Uterine smooth muscle cell (primary cell): ENCODE measurements around the gene PRKAR2A. TPM values are rescaled to one million over a fixed set of nuclear protein-coding genes. Genes with fewer than 3 reads are reported as not detected.

Source experiments
- total RNA-seq: library from RNA; depleted of rRNA; stranded (reverse); fragments of >200 nt; gene quantifications from 2 replicates; pipeline ENCODE4 v1.2.3, GENCODE V29; 2014

The PRKAR2A gene
- total RNA-seq, result 30.2 and 82.2 TPM in 2 replicates

DNA sequence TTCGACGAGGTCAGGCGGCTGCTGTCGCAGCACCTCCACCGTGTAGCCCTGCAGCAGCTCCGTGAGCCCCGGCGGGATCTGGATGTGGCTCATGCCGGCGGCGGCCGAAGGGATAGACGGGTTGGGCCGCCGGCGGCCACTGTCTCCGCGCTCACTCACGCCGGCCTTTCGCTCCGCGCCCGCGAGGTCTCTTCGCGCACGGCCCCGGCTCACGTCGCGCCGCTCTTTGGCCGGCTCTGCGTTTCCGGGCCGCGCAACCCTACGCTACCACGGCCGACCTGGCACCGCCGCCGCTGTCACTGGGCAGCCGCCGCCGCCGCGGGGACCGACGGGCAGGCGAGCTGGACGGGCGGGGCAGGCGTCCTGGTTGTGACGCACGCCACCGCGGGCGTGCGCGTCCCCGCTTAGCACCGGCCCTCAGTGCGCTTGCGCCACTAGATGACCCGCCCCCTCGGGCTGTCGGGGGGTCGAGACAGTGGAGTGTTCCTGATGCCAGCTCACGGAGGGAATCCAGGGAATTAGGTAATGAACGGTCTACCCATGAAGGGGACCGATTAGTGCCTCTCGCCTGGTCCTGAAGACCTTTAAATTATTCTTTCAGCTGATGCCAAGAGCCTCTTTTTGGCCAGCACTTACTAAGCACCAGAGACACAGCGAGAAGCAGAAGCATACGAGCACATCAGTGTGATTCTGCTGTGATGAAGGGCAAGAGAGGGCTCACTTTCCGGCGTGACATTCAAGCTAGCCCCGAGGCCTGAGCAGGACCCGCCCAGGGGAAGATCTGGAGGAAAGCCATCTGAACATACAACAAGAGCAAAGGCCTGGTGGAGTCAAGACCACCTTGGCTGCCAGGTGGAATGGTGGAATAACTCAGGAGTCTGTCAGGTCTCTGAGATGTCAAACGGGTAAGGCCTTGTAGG, at the start of gene PRKAR2A:
Gene PRKAR2A (minus strand): TSS at position 371 of the 920 bp plus-strand sequence. CDS start 278 bp downstream, at position 93.

GRCh38 chr3:48716982-48717746, 130.5 kb downstream of the PRKAR2A start, which contains the start of gene IP6K2:
Gene IP6K2 (minus strand): TSS chr3:48717221. CDS start chr3:48695291, 21,930 bp downstream.

Other genes with a start within 250 kb of the PRKAR2A start
- gene UQCRC1, start 238.2 kb downstream of the PRKAR2A start, total RNA-seq, result 414 and 596 TPM in 2 replicates
- not detected in 2 replicates for gene TMEM89, start 226.1 kb downstream of the PRKAR2A start, total RNA-seq
- gene SLC26A6, start 212.4 kb downstream of the PRKAR2A start, total RNA-seq, result 24.5 and 35.4 TPM in 2 replicates
- gene CELSR3, start 185.0 kb downstream of the PRKAR2A start, total RNA-seq, result 0.89 and 1.00 TPM in 2 replicates
- 11.5 and 14.6 TPM in 2 replicates for gene NCKIPSD, start 162.0 kb downstream of the PRKAR2A start, total RNA-seq
- 38.3 and 40.7 TPM in 2 replicates for gene IP6K2, start 130.7 kb downstream of the PRKAR2A start, total RNA-seq
- gene SLC25A20, start 51.0 kb upstream of the PRKAR2A start, total RNA-seq, result 19.9 and 21.8 TPM in 2 replicates
- gene ARIH2, start 71.0 kb upstream of the PRKAR2A start, total RNA-seq, result 82.4 and 92.6 TPM in 2 replicates
- gene P4HTM, start 142.4 kb upstream of the PRKAR2A start, total RNA-seq, result 24.6 and 42.4 TPM in 2 replicates
- gene WDR6, start 159.5 kb upstream of the PRKAR2A start, total RNA-seq, result 70.9 and 85.1 TPM in 2 replicates
- 60.7 and 60.8 TPM in 2 replicates for gene DALRD3, start 170.7 kb upstream of the PRKAR2A start, total RNA-seq
- 58.4 and 80.2 TPM in 2 replicates for gene NDUFAF3, start 174.2 kb upstream of the PRKAR2A start, total RNA-seq
- gene IMPDH2, start 181.5 kb upstream of the PRKAR2A start, total RNA-seq, result 312 and 352 TPM in 2 replicates
- gene QRICH1, start 246.2 kb upstream of the PRKAR2A start, total RNA-seq, result 60.5 and 87.7 TPM in 2 replicates